Stimulated activated memory B cell treated with anti-CD40 and anti-IgM and Interleukin-4, amounts not matched to agents 10 μg/mL and 1 μg/mL and 100 μg/mL, for 72 hours (primary cell): Measurements from ENCODE around the gene PLCB2.
A peak's percentile ranks its signal among the peaks of the same experiment; 100 is the strongest.

Experiments
- ATAC-seq: fragments of 150-1000 bp; cut with Tn5 transposase; 2 replicates; pipeline ENCODE4 v1.10.0; 2021
- H3K27ac Mint-ChIP-seq: one replicate; pipeline ENCODE4 v1.8.0; 2022; ENCODE audit warnings: mild to moderate bottlenecking, mixed read lengths
- H3K27me3 Mint-ChIP-seq: one replicate; pipeline ENCODE4 v1.8.0; 2022; ENCODE audit warnings: mixed read lengths
- H3K36me3 Mint-ChIP-seq: one replicate; pipeline ENCODE4 v1.8.0; 2022; ENCODE audit warnings: mixed read lengths
- H3K4me1 Mint-ChIP-seq: one replicate; pipeline ENCODE4 v1.8.0; 2022; ENCODE audit warnings: mixed read lengths
- H3K4me3 Mint-ChIP-seq: one replicate; pipeline ENCODE4 v1.8.0; 2022; ENCODE audit warnings: mild to moderate bottlenecking, moderate library complexity, mixed read lengths
- H3K9me3 Mint-ChIP-seq: one replicate; pipeline ENCODE4 v1.8.0; 2022; ENCODE audit warnings: mixed read lengths

Gene PLCB2

DNA sequence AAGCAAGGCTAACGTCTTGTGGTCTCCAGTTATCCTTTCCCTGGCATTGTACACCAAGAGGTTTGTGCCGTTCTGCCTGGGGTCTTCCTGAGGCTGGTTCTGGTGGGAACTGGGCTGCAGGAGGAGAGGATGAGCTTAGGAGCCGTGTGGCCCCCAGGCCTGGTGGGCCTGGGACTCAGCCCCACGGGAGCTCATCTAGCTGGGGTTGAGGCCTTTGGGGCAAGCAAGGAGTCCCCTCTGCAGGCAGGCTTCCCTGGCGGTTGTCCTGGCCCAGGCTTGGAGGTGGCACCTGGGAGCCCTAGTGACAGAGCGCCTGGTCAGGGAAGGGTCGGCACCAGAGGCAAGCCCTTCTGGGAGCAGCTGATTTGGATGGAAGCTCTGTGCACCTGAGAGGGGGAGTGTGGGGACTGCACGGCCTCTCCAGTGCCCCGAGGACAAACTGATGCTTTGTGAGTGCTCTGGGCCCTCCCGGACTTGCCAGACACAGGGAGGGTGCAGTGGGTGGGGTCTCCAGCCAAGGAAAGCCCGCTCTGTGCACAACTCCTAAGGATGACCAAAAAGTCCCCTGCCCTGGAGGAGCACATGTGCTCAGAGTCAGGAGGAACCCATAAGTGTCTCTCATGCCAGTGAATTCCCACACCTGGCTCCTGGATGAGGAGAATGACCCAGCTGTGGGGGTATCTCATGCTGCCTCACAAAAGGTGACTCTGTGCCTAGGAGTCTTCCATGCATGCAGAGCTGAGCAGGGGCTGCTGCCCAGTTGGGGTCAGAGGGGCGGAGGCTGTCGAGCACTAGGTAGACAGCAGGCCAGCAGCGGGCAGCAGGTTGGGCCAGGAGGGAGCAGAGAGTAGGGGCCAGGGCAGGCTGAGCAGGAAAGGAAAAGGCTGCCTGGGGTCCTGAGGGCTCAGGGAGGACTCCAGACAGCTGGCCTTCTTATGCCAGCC lies 66.2 kb downstream of the PLCB2 start:
- Mint-ChIP-seq H3K27ac (no peak overlapping the region), H3K36me3 (no peaks in the 10 kb centered on the region), H3K4me1 (peaks cover 21% of the 10 kb centered on the region), H3K9me3 (no peaks in the 10 kb centered on the region), H3K27me3 (peaks cover 14% of the 10 kb centered on the region), H3K4me3 (no peak overlapping the region)
- ATAC-seq = no peak

GRCh38 chr15:40240619-40241221 lies 67.0 kb downstream of the PLCB2 start:
- no peaks in the 10 kb centered on the region for H3K36me3 Mint-ChIP-seq
- ATAC-seq = no peak
- no peak overlapping the region for H3K27ac Mint-ChIP-seq
- no peak overlapping the region for H3K4me3 Mint-ChIP-seq
- no peaks in the 10 kb centered on the region for H3K9me3 Mint-ChIP-seq
- peaks cover 14% of the 10 kb centered on the region for H3K27me3 Mint-ChIP-seq
- peaks cover 27% of the 10 kb centered on the region for H3K4me1 Mint-ChIP-seq

DNA sequence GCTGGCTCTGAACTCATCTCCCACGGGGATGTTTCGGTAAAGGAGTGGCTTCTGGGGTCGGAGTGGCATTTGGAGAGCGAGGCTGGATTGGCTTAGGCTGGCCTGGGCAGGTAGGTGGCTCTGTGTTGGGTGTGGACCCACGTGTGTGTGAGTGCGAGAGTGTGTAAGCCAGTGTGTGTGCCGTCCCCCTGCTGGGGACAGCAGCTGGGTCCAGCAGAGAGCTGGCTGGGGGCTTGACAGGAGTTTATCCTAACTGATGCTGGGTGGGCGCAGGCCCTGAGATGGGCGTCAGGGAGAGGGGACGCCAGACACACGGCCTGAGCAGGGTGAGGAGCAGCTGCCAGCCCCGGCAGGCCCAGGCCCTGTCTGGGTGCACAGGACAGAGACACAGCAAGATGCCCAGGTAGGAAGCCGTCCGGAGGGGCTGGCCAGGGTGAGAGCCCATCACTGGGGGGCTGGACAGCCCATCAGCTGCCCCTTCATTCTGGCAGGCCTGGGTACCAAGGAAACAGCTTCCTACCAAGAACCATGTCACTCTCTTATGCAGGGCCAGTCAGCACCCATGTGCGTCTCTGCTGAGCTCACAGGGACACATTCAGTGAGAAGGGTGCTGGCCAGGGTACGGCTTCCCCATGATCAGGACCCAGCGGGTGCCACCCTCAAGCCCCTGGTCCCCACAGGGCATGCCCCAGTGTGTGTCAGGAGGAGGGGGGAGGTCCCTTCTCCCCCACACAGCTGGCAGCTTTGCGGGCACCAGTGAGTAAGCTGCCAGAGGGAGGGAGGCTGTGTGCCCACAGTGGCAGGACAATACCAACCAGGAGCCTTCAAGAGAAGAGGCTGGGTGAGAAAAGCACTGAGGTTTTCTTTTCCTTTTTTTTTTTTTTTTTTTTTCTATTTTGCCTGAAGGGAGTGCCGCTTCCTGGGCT lies 67.8 kb downstream of the PLCB2 start:
- peaks cover 35% of the 10 kb centered on the region for H3K4me1 Mint-ChIP-seq
- H3K4me3 Mint-ChIP-seq = no peak overlapping the region
- peaks cover 14% of the 10 kb centered on the region for H3K27me3 Mint-ChIP-seq
- no peaks in the 10 kb centered on the region for H3K9me3 Mint-ChIP-seq
- H3K36me3 Mint-ChIP-seq = no peaks in the 10 kb centered on the region
- ATAC-seq = no peak
- H3K27ac Mint-ChIP-seq = no peak overlapping the region

DNA sequence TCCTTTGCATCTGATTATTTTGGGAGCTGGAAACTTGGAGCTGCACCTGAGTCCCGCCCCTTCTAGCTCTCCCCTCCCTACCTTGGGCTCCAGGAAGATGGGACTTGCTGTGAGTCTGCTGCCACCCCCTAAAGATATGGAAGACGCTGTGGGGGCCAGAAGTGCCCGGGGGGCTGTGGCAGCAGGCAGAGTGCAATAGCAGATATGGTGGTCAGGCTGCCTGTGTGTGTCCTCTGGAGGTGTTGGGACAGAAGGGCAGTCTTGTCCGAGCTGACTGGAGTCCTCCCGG lies 68.4 kb downstream of the PLCB2 start:
- ATAC-seq = no peak
- Mint-ChIP-seq H3K27me3 (peaks cover 14% of the 10 kb centered on the region), H3K27ac (no peak overlapping the region), H3K9me3 (no peaks in the 10 kb centered on the region), H3K4me3 (peak overlapping the region; percentile 57), H3K36me3 (no peaks in the 10 kb centered on the region), H3K4me1 (peaks cover 39% of the 10 kb centered on the region)

GRCh38 chr15:40238532-40239403 lies 69.0 kb downstream of the PLCB2 start, which contains the start of gene PAK6:
PAK6 (plus strand) TSS chr15:40239063; CDS start chr15:40264786, 25,723 bp downstream.
- Mint-ChIP-seq H3K36me3 (no peaks in the 10 kb centered on the region), H3K9me3 (no peaks in the 10 kb centered on the region), H3K27ac (peak within 1 kb of the TSS; percentile 33), H3K27me3 (peaks cover 14% of the 10 kb centered on the region), H3K4me1 (peaks cover 39% of the 10 kb centered on the region), H3K4me3 (peak within 1 kb of the TSS; percentile 57)
- ATAC-seq = peak; percentile 55
